ENCODE measurements around the gene VPS11.
"Not testable (repeated sequence)": the region's sequence is repeated elsewhere in the genome, so short reads cannot be mapped to it uniquely, and the experiment has no call there.

The VPS11 gene

DNA sequence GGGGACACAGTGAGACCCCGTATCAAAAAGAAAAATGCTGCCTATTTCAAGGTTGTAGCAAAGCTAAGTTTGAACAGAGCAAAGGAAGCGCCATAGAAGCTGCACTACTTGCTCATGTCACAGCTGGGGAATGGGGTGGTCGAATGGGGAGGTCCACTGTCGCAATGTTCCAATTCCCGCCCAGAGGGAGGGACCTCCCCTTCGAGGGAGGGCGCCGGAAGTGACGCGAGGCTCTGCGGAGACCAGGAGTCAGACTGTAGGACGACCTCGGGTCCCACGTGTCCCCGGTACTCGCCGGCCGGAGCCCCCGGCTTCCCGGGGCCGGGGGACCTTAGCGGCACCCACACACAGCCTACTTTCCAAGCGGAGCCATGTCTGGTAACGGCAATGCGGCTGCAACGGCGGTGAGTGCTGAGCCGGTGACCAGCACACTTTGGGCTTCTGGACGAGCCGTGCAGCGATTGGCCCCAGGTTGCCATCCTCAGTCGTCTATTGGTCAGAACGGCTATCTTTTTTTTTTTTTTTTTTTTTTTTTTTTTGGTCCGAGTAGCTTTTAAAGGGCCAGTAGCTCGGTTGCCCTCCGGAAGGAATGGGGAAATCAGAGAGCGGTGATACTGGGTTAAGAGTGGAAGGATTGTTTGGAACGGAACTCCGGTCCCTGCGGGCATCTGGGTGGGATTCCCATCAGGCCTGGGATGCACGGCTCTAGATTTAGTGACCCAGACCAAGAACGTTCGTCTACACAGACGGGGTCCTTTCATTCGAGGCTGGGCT, 17.2 kb downstream of the VPS11 start, which contains the start of gene HMBS:
HMBS (plus strand) TSS at position 219 of the 774 bp plus-strand sequence; CDS start at position 372, 153 bp downstream.
- DNase-seq, result peak; percentile 72

- DNase-seq, result no peak
Measured at GRCh38 chr11:119085437-119085847, 17.8 kb downstream of the VPS11 start.

- no peak for DNase-seq
Measured at GRCh38 chr11:119087123-119087522, 19.5 kb downstream of the VPS11 start.

DNA sequence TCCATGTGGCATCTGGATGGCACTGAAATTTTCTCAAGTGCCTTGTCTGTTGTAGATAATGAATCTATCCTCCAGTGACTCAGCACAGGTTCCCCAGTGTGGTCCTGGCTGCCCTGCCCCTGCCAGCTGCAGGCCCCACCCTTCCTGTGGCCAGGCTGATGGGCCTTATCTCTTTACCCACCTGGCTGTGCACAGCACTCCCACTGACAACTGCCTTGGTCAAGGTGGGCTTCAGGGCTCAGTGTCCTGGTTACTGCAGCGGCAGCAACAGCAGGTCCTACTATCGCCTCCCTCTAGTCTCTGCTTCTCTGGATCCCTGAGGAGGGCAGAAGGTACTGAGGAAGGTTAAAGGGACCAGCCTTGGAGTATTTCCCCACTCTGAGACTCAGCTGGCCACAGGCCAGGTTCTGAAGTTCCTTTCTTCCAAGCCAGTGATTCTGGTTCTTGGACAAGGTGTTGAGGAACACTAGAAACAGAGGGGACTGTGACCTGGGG, 20.2 kb downstream of the VPS11 start:
- DNase-seq, result no peak

GRCh38 chr11:119088406-119088805, 20.8 kb downstream of the VPS11 start:
- DNase-seq, result no peak

DNA sequence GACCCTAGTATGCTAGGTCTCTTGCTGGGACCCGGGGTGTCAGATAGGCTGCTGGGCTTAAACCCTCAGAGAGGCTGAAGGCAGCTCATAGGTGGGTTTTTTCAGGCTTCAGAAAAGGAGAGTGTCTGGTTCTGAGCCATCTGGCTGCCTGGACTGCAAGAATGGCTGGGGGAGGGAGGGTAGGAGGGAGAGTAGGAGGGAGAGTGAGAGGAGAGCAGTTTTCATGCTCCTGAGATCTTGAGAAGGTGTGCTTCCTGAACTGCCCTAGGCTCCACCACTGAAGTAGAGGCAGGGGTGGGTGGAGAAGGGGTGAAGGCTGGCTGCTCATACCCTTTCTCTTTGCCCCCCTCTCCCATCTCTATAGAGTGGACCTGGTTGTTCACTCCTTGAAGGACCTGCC, 21.7 kb downstream of the VPS11 start:
- DNase-seq, result no peak

GRCh38 chr11:119091178-119091577, 23.6 kb downstream of the VPS11 start:
- no peak for DNase-seq

DNA sequence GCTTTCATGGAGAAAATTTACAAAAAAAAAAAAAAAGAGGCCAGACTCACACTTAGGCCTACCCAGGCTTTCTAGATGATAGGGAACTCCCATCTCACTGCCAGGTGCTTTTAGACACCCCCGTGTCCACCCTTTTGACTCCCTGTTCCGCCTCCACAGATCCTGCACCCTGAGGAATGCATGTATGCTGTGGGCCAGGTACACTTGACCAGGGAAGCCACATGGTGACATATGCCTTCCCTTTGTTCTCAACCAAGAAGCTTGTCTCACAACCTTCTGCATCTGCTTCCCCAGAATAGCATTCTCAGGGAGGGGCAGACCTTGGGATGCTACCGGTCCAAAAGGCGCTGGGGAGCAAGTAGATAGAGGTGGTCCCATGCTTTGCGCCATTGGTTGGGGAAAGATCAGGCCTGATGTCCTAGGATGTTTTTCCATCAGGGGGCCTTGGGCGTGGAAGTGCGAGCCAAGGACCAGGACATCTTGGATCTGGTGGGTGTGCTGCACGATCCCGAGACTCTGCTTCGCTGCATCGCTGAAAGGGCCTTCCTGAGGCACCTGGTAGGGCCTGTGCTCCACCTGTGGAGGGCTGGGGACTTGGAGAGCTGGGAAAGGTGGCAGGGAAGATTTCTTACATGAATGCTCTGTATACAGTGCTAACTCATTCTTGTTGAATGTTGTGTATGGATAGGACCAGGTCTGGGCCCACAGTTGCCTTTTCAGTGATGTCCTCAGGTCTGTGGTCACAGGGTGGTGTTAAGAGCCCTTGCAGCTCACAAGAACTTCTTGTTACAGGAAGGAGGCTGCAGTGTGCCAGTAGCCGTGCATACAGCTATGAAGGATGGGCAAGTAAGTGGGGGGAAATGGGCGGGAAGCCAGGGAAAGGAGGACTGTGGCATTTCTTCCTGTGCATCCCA, 24.6 kb downstream of the VPS11 start:
- no peak for DNase-seq

DNA sequence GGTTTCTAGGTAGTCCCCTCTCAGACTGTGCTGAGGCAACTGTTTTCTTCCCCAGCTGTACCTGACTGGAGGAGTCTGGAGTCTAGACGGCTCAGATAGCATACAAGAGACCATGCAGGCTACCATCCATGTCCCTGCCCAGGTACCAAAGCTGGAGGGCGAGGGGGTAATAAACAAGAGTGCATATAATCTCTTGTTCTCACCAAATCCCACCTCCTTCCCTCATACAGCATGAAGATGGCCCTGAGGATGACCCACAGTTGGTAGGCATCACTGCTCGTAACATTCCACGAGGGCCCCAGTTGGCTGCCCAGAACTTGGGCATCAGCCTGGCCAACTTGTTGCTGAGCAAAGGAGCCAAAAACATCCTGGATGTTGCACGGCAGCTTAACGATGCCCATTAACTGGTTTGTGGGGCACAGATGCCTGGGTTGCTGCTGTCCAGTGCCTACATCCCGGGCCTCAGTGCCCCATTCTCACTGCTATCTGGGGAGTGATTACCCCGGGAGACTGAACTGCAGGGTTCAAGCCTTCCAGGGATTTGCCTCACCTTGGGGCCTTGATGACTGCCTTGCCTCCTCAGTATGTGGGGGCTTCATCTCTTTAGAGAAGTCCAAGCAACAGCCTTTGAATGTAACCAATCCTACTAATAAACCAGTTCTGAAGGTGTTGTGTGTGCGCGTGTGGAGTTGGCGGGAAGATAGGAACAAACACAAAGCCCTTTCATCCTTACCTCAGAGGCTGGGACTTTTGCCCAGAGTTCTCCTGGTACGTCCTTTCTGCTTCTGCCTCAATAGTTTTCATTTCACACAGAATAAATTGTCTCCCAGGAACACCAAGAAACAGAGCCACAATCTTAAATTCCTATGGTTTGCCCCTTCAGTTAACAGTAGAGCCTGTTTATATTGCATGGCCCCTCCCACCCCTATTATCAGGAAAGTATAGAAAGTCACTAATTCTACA, 25.5 kb downstream of the VPS11 start:
- no peak for DNase-seq

- no peak for DNase-seq
Measured at GRCh38 chr11:119093942-119094815, 26.6 kb downstream of the VPS11 start.

- no peak for DNase-seq
Measured at GRCh38 chr11:119094816-119095065, 27.1 kb downstream of the VPS11 start.

DNA sequence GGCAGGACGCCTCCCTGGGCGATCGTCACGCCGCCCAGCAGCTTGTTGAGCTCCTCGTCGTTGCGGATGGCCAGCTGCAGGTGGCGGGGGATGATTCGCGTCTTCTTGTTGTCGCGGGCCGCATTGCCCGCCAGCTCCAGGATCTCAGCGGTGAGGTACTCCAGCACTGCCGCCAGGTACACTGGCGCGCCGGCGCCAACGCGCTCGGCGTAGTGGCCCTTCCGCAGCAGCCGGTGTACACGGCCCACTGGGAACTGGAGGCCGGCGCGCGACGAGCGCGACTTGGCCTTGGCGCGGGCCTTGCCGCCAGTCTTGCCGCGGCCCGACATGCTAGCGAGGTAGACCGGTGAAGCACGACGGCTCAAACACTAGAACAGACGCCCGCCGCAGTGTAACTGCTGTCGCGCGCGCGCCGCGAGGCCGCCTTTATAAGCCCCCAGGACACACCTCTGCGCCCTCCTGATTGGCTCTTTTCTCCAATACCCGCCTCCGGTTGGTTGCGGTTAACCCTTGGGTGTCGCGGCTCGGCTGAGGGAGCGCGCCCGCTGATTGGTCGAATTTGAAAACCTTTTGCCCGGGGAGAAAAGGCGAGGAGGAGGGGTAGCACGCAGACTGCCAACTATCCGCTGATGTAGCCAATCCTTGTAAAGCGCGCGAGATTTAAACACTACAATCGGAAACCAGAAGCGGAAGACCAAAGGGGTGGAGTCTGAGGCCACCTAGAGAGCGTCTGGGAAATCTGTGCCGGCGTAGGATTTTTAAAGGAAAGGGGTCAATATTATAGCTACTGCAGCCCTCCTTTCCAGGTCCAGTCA, 27.7 kb downstream of the VPS11 start:
- DNase-seq, result peak; percentile 97

DNA sequence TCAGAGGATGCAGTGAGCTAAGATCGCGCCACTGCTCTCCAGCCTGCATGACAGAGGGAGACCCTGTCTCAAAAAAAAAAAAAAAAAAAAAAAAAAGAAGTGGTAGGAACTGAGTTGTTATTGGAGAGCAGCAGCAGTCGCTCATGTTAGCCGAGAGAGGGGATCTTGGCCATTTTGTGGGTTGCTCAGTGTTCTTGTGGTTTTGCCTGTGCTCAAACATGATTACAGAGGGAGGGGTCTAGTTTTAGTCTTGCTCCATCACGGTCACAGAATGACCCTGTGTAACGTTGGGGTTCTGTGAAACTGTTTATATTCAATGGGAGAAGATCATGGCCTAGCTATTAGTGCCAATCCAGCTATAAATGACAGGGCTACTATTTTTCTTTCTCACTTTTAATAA, 32.1 kb downstream of the VPS11 start:
- DNase-seq, result no peak

GRCh38 chr11:119100246-119100970, 32.8 kb downstream of the VPS11 start:
- DNase-seq, result no peak

- DNase-seq, result no peak
Measured at GRCh38 chr11:119100994-119101758, 33.6 kb downstream of the VPS11 start.

GRCh38 chr11:119101759-119102423, 34.3 kb downstream of the VPS11 start, which contains the start of gene DPAGT1:
TSS of gene DPAGT1 (minus strand) at chr11:119101853. CDS start at chr11:119101655, 198 bp downstream.
- DNase-seq, result peak; percentile 72

DNA sequence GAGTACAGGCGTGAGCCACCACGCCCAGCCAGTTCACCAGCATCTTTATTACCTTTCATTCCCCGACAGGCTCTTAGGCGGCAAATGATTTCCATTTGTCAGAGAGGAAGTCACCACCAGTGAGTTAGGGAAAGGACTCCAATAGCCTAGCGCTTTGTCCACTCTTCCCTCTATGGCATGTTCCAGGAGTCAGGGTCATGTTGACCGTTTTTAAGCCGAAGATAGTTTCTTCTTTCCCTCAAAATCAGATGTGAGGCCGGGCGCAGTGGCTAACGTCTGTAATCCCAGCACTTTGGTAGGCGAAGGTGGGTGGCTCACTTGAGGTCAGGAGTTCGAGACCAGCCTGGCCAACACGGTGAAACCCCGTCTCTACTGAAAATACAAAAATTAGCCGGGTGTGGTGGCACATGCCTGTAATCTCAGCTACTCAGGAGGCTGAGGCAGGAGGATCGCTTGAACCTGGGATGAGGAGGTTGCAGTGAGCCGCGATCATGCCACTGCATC, 35.6 kb downstream of the VPS11 start:
- not testable (repeated sequence) for DNase-seq

DNA sequence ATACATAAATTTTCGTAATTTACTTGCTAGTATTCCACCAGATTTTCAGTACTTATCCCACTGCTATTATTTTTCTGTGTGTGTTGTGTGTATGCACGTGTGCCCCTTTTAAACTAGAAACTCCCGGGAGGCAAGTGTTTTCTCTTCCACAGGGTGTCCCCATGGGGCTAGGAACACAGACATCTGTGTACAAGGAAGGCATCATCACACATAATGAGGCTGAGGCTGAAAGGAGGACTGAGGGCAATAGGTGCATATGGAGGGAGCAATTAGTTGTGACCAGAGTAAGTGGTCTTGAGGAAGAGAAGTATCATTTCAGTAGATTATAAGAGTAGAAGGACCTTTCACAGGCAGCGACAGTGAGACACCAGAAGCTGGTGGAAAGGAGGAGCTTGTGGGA, 36.2 kb downstream of the VPS11 start:
- peak; percentile 42 for DNase-seq

Measured in NCI-H2107 (cell line).